ENCODE results near the gene ZDHHC11. TPM values are rescaled to one million over a fixed set of nuclear protein-coding genes. Genes with fewer than 3 reads are reported as not detected.
"Not testable (repeated sequence)": the region's sequence is repeated elsewhere in the genome, so short reads cannot be mapped to it uniquely, and the experiment has no call there.

ZDHHC11 gene
- total RNA-seq, 2 experiments from 2014 or later = 4.6 to 6.0 TPM

GRCh38 chr5:778967-779366 lies 71.8 kb downstream of the ZDHHC11 start:
- H3K27ac Mint-ChIP-seq; H3K4me1 Mint-ChIP-seq (ENCODE audit: low read depth); intact Hi-C loops (cut with micrococcal nuclease); H3K9me3 Mint-ChIP-seq; H3K36me3 Mint-ChIP-seq (ENCODE audit: low read depth); DNase-seq; CTCF ChIA-PET; POLR2A ChIA-PET; H3K27me3 Mint-ChIP-seq; ATAC-seq; H3K4me3 Mint-ChIP-seq: not testable (repeated sequence)

GRCh38 chr5:778421-778820 lies 72.4 kb downstream of the ZDHHC11 start:
- H3K4me3 Mint-ChIP-seq; H3K4me1 Mint-ChIP-seq (ENCODE audit: low read depth); H3K27me3 Mint-ChIP-seq; H3K27ac Mint-ChIP-seq; CTCF ChIA-PET; DNase-seq; H3K36me3 Mint-ChIP-seq (ENCODE audit: low read depth); POLR2A ChIA-PET; intact Hi-C loops (cut with micrococcal nuclease); ATAC-seq; H3K9me3 Mint-ChIP-seq: not testable (repeated sequence)

- ATAC-seq (no peak), DNase-seq (no peak)
- no peak for TF ChIP-seq CTCF (IDR thresholded peaks at IDR 0.05)
- Mint-ChIP-seq H3K36me3 (ENCODE audit: low read depth) (no peaks in the 10 kb centered on the region), H3K4me1 (ENCODE audit: low read depth) (no peaks in the 10 kb centered on the region), H3K9me3 (no peaks in the 10 kb centered on the region), H3K27me3 (no peaks in the 10 kb centered on the region), H3K4me3 (no peak overlapping the region), H3K27ac (no peak overlapping the region)
- ChIA-PET CTCF (no interaction called here), POLR2A (no interaction called here)
- intact Hi-C loops (cut with micrococcal nuclease) = no loop called here
Measured at GRCh38 chr5:777756-778161, 73.0 kb downstream of the ZDHHC11 start.

GRCh38 chr5:776862-777711 lies 73.7 kb downstream of the ZDHHC11 start:
- Mint-ChIP-seq H3K27me3 (no peaks in the 10 kb centered on the region), H3K9me3 (no peaks in the 10 kb centered on the region), H3K36me3 (ENCODE audit: low read depth) (no peaks in the 10 kb centered on the region), H3K4me1 (ENCODE audit: low read depth) (no peaks in the 10 kb centered on the region), H3K4me3 (no peak overlapping the region), H3K27ac (no peak overlapping the region)
- POLR2A ChIA-PET = no interaction called here
- CTCF ChIA-PET = no interaction called here
- DNase-seq (no peak), ATAC-seq (no peak)
- no peak for TF ChIP-seq CTCF (IDR thresholded peaks at IDR 0.05)
- intact Hi-C loops (cut with micrococcal nuclease) = no loop called here

GRCh38 chr5:775961-776861 lies 74.6 kb downstream of the ZDHHC11 start:
- Mint-ChIP-seq H3K27ac (no peak overlapping the region), H3K36me3 (ENCODE audit: low read depth) (no peaks in the 10 kb centered on the region), H3K9me3 (no peaks in the 10 kb centered on the region), H3K4me1 (ENCODE audit: low read depth) (no peaks in the 10 kb centered on the region), H3K4me3 (no peak overlapping the region), H3K27me3 (no peaks in the 10 kb centered on the region)
- no peak for TF ChIP-seq CTCF (IDR thresholded peaks at IDR 0.05)
- POLR2A ChIA-PET = no interaction called here
- ATAC-seq = no peak
- CTCF ChIA-PET = no interaction called here
- DNase-seq = no peak
- intact Hi-C loops (cut with micrococcal nuclease) = no loop called here

GRCh38 chr5:775595-775960 lies 75.2 kb downstream of the ZDHHC11 start:
- ATAC-seq; H3K36me3 Mint-ChIP-seq (ENCODE audit: low read depth); POLR2A ChIA-PET; H3K4me3 Mint-ChIP-seq; H3K27me3 Mint-ChIP-seq; DNase-seq; H3K27ac Mint-ChIP-seq; H3K4me1 Mint-ChIP-seq (ENCODE audit: low read depth); CTCF ChIA-PET; intact Hi-C loops (cut with micrococcal nuclease); H3K9me3 Mint-ChIP-seq: not testable (repeated sequence)

- ATAC-seq = not testable (repeated sequence)
Measured at GRCh38 chr5:774854-775505, 75.8 kb downstream of the ZDHHC11 start.

GRCh38 chr5:774304-774703 lies 76.5 kb downstream of the ZDHHC11 start:
- CTCF ChIA-PET; H3K36me3 Mint-ChIP-seq (ENCODE audit: low read depth); H3K4me3 Mint-ChIP-seq; H3K4me1 Mint-ChIP-seq (ENCODE audit: low read depth); POLR2A ChIA-PET; H3K27me3 Mint-ChIP-seq; ATAC-seq; H3K9me3 Mint-ChIP-seq; H3K27ac Mint-ChIP-seq; intact Hi-C loops (cut with micrococcal nuclease); DNase-seq: not testable (repeated sequence)

More at GRCh38 chr5:774854-775505, 75.8 kb downstream of the ZDHHC11 start:
- H3K27ac Mint-ChIP-seq; CTCF ChIA-PET; intact Hi-C loops (cut with micrococcal nuclease); POLR2A ChIA-PET; H3K9me3 Mint-ChIP-seq; H3K27me3 Mint-ChIP-seq; H3K4me3 Mint-ChIP-seq; H3K4me1 Mint-ChIP-seq (ENCODE audit: low read depth); DNase-seq; H3K36me3 Mint-ChIP-seq (ENCODE audit: low read depth): not testable (repeated sequence)
